Colon (tissue), 2 donors: Measurements from ENCODE around the gene GLOD5.

Experiments used
- FAIRE-seq: peaks from 2 replicates; lab custom pipeline; 2012; peaks lifted over from hg19 to GRCh38; lab: Jason Lieb, UNC
- donor health status: control.
- donor health status: control.

Gene GLOD5

DNA sequence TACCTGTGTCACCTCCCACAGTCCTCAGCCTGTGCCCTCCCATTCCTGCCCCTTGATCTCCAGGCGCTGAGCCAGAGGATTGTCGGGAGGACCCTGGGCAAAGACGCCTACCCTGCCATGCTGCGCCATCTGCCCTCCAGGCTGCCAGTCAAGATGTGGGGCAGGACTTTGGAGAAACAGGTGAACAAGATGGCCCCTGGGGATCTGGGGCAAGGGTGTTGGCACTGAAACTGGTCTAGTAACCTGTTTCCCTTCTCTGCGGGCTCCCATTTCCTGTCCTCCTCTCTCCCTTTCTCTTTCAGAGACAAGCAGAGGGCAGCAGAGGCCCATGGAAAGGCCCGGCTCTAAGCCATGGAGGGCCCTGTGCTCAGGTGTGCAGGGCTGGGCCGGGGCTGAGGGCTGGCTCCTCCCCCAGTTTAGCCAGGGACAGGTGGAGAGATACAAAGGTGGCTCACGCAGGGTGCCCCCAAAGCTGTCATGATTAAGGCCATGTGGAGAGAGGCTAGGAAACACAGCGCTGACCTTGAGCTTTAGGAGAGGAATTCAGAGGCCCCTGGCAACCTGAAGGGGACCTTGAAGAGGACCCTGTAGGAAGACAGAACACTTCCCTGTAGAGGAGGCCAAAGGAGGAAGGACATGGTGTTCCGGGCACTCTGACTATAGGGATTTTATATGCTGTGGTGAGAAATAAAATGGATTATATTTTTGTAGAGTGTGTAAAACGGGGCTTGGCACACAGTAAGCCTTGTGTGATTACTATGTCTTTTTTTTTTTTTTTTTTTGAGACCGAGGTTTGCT, at the start of gene GLOD5:
Gene GLOD5, plus strand, starts transcription at position 74 of the 798 bp plus-strand sequence. Its CDS starts 44 bp downstream, at position 118.
- no peak for FAIRE-seq

DNA sequence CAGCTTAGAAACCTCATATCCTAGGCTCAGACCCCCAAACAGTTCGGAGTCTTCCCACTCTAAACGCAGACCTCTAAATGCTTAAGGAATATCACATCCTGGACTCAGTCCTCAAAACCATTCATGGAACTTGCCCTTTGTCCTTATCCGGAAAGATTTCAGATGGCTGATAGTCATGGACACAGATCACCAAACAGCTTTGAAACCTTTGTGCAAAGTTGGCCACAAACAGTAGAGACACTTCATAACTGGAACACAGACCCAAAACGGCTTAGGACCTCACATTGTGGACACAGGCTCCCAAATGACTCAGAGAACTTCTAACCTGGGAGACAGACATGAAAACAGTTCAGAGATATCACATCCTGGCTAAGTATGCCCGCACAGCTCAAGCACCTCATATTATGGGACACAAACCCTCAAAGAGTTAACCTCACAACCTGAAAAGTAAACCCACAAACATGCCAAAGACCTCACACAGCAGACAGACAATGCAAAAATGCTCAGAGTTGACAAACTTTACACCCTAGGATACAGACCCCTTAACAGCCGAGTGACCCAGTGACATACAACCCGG, 49.5 kb upstream of the GLOD5 start:
- FAIRE-seq, result no peak

DNA sequence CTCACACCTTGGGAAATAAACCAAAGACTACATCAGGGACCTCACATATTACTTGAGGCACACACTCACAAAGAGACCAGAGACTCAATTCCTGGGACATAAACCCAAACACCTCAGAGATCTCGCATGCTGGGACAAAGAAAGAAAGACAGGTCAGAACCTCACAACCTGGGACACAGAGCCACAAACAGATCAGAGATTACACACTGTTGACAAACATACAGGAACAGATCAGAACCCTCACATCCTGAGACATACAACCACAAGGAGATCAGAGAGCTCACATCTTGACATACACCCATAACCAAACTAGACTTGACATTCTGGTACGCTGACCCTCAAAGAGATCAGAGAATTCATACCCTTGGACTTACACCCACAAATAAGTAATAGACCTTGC, 47.7 kb upstream of the GLOD5 start:
- FAIRE-seq, result no peak

DNA sequence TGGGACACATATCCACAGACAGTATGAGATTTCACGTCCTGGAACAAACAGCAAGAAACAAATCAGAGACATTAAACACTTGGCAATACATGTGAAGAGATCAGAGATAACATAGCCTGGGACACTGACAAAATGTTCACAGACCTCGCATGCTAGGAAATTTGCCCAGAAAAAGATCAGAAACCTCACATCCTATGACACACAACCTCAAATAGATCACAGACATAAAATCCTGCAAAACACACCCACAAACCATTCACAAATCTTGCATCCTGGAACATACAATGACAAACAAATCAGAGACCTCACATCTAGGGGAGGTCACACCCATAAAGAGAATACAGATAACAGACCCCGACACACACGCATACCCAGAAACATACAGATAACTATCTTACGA, 47.0 kb upstream of the GLOD5 start:
- FAIRE-seq, result no peak

DNA sequence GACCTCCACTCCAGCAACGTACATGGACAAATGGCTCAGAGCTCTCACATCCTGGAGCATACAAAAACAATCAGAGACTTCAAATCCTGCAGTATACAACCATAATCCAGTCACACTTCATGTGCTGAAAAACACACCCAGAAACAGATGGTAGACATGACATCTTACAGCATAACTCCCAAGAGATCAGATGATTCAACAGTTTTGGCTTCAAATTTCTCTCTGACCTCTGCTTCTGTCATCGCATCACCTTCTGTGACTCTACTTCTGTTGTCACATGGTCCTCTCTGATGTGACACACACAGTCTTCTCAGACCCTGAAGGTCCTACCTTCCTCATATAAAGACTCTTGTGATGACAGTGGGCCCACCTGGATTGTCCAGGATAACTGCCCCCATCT, 46.5 kb upstream of the GLOD5 start:
- FAIRE-seq, result no peak

DNA sequence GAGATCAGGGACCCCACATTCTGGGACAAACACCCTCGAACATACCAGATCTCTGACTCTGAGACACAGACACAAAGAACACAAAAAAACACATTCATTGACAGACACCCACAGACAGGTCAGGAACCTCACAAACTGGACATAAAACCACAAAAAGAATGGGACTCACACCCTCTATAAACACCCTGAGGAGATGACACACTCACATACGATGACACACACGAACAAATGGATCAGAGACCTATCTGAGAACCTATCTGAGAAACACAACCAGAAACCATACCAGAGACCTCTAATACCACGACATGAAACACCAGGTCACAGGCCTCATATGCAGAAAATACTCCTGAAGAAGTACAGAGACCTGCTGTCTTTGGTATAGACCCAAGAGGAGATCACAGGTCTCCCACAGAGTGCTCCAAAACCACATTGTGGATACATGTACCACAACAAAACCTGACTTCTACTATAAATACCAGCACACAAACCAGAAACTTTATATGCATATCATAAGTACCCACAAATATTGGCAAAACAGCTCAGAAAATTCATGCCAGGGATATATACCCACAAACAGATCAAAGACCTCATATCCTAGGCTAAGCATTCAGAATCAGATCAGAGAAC, 45.6 kb upstream of the GLOD5 start:
- no peak for FAIRE-seq

DNA sequence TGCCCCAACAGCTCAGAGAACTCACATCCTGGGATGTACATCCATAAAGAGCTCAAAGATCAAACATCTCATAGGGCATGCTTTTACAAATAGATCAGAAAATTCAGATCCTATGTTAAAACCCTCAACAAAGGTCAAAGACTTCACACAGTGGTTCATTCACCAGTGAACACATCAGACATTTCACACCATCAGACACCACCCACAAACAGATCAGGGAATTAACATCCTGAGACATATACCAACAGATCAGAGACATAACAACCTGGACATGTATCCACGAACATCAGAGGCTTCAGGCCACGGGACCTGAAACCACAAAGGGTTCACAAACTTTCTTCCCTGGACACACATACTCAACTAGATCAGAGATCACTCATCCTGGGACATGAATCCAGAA, 41.6 kb upstream of the GLOD5 start:
- FAIRE-seq, result no peak

DNA sequence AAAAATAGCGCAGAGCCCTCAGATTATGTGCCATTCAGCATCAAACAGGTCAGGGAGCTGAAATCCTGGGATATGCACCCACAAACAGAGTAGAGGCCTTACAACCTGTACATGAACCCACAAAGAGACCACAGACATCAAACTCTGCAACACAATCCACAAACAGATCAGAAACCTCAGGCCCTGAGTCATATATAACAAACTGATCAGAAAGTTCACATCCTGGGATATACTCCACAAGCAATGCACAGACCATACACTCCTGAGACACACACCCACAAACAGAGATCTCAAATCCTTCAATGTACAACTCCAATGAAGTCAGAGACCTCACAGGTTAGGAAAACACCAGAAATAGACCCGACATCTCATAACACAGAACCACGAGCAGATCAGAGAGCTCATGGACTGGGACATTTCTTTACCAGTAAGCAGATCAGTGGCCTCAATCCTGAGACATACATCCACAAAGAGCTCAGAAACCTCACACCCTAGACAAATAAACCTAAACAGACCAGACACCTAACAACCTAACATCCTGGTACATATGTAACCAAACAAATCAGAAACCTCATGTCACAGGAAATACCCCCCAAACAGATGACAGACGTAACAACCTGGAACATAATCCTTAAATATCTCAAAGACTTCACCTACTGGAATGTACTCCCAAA, 40.8 kb upstream of the GLOD5 start:
- FAIRE-seq, result no peak

DNA sequence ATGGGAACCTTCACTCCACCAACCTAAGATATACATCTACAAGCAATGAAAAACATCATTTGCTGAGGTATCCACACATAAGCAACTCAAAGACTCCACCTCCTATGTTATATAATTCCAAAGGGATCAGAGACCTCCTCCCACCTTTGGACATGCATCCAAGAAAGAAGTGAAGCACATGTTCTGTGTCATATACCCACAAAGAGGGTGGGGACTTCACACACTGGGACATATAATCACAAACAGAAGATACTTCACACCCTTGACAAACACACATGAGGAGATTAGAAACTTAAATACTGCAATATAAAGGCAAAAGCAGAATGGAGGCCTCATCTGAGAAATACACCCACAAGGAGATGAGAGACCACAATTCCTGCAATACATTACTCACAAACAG, 39.6 kb upstream of the GLOD5 start:
- no peak for FAIRE-seq

DNA sequence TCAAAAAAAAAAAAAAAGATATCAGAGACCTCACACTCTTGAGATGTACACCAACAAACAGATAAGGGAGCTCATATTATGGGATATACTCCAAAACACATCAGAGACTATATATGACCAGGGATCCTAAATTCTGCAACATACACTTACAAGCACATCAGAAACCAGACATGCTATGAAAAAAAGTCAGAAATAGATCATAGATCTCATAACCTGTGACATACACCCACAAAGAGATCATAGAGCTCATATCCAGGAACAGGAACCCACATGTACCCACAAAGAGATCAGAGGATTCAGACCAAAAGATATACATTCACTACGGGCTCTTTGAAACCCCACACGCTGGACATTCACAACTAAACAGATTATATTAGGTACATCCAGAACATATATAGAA, 35.0 kb upstream of the GLOD5 start:
- FAIRE-seq, result no peak

DNA sequence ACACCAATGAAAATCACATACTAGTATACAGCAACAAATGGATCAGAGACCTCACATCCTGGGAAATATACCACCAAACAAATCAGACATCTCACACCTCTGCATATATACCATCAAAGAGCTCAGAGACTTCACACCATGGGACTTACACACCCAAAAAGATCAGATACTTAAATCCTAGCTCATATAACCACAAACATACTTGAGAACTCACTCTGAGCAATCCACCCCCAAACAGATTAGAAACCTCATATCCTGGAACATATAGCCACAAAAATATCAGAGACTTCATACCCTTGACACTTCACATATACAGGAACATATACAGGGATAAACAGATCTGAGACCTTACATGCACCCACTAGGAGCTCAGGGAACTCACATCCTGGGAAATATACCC, 32.9 kb upstream of the GLOD5 start:
- FAIRE-seq, result no peak

DNA sequence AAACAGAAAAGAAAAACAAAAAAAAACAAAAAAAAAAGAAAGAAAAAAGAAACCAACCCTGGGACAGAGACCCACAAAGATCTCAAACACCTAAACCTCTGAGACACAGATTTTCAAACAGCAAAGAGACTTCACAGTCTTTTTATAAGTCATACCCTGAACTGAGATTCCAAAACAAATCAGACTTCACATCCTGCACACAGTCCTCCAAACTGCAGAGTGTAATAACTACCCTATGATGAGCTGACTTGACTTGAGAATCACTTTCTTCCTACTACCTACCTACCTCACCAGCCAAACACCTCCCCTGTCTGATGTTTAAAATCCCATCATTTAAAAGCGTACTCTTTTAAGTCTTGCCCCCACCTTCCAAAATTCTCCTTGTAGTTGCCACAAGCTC, 25.2 kb upstream of the GLOD5 start:
- FAIRE-seq, result no peak

DNA sequence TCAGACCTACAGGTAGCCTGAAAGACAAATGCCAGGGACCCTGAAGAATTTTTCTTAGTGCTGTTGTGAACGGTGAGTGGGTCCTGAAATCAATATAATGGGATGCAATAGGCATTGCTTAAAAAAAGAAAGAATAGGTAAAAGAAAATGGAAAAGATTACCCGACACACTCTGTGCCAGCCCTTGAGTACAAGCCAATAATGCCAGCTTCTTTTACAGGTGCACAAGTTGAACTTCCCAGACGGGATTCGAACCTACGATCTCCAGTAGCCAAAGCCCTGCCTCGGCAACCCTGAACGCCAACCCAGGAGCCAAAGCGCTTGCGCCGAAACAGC, 24.7 kb upstream of the GLOD5 start:
- no peak for FAIRE-seq

DNA sequence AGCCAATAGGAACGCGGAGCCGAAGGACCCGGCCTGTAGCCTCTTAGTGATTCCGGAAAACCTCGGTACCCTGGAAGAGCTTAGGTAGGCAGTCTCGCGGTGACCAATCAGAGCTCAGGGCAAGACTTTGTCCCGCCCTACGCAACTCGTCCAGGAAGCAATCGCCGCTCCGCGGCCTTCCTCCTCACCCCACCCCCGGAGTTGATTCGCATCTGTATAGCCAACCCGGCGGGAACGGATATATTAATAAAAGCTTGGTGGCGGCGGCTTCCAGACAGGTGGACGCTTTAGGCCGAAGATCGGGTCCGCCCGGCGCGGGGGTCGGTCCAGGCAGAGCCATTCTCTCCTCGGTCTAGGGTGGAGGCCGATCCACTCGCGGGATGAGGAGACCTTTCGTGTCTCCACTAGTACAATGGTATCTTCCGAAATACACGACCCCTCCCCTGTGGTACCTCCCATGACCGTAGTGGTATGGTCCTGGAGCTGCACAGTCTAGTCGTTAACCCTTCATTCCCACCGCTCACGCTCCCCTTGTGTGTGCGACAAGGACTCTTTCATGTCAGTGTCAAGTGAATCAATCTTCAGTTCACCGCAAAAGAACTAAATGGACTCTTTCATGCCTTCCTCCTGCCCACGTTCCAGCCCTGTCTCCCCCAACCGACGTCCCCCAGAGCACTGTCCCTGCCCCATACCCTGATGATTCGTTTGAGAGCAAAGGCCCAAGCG, 24.2 kb upstream of the GLOD5 start:
- peak; percentile 77 for FAIRE-seq

DNA sequence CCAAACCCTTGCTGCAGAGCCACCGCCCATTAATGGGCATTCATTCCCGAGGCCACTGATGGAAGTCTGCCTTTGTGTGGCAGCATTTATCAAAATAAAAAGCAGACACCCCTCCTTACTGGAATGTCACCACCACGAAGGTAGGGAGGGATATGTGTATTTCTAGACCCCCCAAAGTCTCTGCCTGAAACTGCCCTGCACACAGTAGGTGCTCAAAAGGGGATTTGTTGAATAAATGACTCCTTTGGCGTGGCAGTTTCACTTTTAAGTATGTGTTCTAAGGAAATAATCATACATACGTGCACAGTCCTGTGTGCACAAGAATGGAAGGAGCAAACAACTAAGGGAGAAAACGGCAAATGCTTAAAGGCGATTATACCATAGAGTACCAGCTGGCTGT, 23.6 kb upstream of the GLOD5 start:
- no peak for FAIRE-seq

DNA sequence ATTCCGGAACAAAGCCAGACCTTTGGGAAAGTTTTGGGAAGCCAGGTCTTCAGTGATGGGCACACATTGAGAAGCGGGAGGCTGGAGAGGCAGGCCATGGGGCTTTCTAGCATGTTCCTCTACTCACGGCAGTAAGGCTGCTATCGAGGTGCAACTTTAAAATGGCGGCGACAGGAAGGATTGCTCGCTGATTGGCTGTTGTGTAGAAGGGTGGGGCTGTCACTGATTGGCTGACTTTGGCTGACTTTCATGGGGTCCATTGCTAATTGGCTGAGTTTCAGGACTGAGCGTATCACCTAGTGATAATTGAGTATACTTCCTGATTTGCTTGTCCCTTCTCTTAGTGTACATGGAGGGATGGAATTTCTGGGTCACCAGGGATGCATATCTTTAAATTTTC, 19.7 kb upstream of the GLOD5 start:
- FAIRE-seq, result no peak

DNA sequence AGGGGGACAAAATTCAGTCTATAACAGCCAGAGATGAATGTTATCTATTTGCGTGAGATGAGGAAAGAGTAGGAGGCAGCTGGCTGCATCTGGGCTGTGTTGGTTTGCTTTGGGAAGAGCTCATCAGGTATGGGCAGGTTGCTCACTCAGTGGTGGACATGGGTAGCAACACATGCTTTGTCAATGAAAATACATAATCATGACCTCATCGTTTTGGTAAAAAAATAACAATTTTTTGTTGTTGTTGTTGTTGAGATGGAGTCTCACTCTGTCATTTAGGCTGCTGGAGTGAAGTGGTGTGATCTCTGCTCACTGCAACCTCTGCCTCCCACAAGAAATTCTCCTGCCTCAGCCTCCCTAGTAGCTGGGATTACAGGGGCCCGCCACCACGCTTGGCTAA, 16.3 kb upstream of the GLOD5 start:
- FAIRE-seq, result no peak

DNA sequence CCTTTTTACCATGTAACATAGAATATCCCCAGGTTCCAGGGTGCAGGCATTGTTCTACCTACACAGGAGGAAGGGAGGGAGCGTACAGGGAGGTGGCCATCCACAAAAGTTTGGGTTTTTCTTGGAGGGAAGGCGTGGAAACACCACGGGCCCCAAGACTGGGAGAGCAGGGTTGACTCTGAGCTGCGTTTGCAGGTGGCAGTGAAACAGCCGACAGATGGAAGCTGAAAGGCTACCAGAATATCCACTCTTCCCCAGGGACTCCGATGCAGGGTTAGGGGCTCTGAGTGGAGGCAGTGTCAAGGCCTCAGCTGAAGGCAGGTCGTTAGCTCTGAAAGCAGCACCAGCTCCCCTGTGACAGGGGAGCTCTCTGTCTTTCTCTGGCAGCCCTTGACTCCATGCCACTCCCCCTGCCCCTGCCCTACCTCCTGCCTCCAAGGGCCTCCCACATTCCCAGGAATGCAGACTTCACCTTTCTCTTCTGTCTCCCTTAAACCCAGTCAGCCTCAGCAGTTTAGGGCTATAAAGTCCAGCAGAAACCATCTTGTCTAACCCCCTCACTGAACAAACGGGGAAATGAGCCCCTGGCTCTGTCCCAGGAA, 14.0 kb upstream of the GLOD5 start:
- FAIRE-seq, result no peak

DNA sequence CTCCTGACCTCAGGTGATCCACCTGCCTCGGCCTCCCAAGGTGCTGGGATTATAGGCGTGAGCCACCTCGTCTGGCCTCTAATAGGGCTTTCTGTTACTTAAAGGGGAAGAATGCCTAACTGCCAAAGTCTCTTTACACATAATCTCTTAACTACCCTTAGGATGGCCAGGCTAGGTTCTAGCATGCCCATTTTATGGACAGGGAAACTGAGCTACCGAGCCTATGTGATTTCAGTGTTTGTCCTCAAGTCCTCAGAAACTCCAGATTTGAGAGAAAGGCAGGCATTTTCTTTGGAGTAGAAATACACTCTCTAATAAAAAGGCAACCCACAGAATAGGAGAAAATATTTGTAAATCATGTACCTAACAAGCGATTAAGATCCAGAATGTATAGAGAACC, 12.4 kb upstream of the GLOD5 start:
- no peak for FAIRE-seq

DNA sequence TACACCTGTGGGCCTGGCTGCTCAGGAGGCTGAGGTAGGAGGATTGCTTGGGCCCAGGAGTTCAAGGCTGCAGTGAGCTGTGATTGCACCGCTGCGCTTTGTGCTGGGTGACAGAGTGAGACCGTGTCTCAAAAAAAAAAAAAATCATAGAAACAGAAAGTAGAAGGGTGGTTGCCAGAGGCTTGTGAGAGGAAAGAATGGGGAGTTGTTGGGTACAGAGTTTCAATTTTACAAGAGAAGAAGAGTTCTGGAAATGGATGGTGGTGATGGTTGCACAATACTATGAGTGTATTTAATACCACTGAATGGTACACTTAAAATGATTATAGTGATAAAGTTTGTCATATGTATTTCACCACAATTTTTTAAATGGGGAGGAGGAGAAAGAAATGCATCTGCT, 10.2 kb upstream of the GLOD5 start:
- no peak for FAIRE-seq

DNA sequence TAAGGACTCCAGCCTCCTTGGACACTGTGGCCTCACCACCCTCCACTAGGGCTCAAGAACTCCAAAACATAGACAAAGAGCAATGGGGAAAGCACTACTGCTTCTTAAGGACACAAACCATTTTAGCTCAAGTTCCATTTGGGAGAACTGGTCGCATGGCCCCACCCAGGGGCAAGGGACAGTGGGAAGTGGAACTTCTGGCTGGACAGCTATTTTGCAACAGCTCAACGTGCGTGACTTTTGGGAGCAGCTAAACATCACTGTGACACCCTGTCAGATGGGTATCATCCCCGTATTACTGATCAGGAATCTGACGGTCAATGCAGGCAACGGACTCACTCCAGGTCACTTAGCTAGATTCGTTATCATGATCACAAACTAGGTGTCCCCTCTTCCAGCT, 9.0 kb upstream of the GLOD5 start:
- FAIRE-seq, result no peak

DNA sequence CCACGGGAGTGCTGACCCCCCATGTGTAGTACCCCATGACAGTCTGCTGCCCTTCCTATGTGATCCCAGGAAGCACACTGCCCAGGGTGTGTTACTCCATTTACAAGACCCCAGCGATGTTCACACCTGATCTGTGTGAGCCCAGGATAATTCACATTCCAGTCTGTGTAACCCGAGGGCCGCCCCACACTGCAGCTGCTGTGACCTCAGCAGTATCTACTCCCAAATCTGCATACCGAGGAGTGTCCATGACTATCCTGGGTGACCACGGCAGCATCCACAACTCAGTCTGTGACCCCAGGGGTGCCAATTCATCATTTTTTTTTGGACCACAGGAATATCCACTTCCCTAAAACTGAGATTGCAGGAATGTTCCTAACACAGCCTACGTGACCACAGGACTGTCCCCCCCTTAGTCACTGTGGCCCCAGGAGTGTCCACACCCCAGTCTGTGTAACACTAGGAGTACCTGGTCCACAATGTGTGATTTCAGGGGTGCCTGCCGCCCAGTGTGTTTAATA, 7.8 kb upstream of the GLOD5 start:
- no peak for FAIRE-seq
